ENCODE measurements around the gene C14orf119. TPM values are rescaled to one million over a fixed set of nuclear protein-coding genes. Genes with fewer than 3 reads are reported as not detected.

C14orf119 gene
- total RNA-seq, 1 experiment from 2014 or later, result 81.3 TPM

DNA sequence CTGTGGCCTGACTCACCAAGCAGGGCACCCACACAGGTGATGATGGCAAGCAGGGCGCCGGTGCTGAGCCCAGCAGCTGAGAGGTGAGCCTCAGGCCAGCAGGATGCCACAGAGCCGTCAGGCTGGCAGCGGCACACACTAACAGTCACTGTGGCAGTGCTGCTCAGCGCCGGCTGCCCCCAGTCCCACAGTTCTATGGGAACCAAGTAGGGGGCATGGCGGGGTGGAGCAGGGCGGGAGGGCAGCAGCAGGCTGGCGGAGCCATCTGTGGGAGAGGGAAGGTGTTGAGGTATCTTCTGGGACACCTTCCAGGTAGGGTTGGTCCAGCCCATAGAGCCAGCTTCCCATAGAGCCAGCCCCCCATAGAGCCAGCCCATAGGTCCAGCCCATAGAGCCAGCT is 46.3 kb upstream of the C14orf119 start (continued):
- TF ChIP-seq TCF7 (CRISPR knock-in tag; IDR thresholded peaks at IDR 0.05; ENCODE audit: low read depth), result no peak
- TF ChIP-seq ELF4 (CRISPR knock-in tag; IDR thresholded peaks at IDR 0.05; ENCODE audit: low read depth), result no peak
- no peak for TF ChIP-seq MXD4 (CRISPR knock-in tag; IDR thresholded peaks at IDR 0.05; ENCODE audit: borderline replicate concordance)
- TF ChIP-seq ZNF121 (CRISPR knock-in tag; IDR thresholded peaks at IDR 0.05), result no peak
- TF ChIP-seq, protein P1, sequence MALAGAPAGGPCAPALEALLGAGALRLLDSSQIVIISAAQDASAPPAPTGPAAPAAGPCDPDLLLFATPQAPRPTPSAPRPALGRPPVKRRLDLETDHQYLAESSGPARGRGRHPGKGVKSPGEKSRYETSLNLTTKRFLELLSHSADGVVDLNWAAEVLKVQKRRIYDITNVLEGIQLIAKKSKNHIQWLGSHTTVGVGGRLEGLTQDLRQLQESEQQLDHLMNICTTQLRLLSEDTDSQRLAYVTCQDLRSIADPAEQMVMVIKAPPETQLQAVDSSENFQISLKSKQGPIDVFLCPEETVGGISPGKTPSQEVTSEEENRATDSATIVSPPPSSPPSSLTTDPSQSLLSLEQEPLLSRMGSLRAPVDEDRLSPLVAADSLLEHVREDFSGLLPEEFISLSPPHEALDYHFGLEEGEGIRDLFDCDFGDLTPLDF (CRISPR knock-in tag; IDR thresholded peaks at IDR 0.05), result no peak
- no peak for TF ChIP-seq NR1H2 (CRISPR knock-in tag; IDR thresholded peaks at IDR 0.05)
- TF ChIP-seq, protein P2, sequence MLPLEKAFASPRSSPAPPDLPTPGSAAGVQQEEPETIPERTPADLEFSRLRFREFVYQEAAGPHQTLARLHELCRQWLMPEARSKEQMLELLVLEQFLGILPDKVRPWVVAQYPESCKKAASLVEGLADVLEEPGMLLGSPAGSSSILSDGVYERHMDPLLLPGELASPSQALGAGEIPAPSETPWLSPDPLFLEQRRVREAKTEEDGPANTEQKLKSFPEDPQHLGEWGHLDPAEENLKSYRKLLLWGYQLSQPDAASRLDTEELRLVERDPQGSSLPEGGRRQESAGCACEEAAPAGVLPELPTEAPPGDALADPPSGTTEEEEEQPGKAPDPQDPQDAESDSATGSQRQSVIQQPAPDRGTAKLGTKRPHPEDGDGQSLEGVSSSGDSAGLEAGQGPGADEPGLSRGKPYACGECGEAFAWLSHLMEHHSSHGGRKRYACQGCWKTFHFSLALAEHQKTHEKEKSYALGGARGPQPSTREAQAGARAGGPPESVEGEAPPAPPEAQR (CRISPR knock-in tag; IDR thresholded peaks at IDR 0.05), result no peak
- TF ChIP-seq, protein P3, sequence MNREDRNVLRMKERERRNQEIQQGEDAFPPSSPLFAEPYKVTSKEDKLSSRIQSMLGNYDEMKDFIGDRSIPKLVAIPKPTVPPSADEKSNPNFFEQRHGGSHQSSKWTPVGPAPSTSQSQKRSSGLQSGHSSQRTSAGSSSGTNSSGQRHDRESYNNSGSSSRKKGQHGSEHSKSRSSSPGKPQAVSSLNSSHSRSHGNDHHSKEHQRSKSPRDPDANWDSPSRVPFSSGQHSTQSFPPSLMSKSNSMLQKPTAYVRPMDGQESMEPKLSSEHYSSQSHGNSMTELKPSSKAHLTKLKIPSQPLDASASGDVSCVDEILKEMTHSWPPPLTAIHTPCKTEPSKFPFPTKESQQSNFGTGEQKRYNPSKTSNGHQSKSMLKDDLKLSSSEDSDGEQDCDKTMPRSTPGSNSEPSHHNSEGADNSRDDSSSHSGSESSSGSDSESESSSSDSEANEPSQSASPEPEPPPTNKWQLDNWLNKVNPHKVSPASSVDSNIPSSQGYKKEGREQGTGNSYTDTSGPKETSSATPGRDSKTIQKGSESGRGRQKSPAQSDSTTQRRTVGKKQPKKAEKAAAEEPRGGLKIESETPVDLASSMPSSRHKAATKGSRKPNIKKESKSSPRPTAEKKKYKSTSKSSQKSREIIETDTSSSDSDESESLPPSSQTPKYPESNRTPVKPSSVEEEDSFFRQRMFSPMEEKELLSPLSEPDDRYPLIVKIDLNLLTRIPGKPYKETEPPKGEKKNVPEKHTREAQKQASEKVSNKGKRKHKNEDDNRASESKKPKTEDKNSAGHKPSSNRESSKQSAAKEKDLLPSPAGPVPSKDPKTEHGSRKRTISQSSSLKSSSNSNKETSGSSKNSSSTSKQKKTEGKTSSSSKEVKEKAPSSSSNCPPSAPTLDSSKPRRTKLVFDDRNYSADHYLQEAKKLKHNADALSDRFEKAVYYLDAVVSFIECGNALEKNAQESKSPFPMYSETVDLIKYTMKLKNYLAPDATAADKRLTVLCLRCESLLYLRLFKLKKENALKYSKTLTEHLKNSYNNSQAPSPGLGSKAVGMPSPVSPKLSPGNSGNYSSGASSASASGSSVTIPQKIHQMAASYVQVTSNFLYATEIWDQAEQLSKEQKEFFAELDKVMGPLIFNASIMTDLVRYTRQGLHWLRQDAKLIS (CRISPR knock-in tag; IDR thresholded peaks at IDR 0.05; ENCODE audit: borderline replicate concordance), result no peak
- TF ChIP-seq NFATC4 (CRISPR knock-in tag; IDR thresholded peaks at IDR 0.05), result no peak
- TF ChIP-seq ZNF416 (CRISPR knock-in tag; IDR thresholded peaks at IDR 0.05), result no peak

DNA sequence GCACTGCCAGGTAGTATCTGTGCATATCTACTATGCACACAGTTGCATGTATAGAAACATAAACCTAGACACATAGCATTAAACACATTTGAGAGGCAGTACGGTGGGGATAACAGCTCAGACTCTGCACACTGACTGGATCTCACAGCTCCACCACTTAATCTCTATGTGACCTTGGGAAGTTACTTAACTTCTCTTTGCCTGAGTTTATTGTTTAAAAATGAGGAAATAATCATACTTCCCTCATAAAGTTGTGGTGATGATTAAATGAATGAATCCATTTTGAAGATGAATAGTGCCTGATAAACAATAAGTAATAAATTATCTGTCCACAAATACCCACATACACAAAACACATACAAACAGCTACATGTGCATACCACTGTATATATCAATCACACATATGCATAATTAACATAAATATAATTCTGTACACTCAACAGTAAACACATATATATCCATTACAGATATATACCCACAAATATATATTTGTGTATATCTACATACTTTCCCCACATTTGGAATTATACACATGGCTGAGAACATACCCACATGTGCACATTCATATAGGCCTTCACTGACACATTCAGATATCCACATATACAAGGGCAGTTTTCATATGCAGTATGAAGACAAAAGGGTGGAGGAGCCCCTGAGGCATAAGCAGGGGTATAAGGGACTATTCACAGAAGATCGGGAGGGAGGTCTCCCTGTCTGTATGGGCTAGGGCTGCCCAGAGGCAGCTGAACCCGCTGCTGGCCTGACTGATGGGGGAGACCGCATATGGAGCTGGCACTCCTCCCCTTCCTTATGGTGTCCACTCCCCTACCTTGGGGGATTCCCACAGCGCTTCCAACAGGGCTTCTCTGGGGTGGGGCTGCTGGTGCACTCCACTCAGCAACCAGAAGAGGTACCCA is 43.9 kb upstream of the C14orf119 start:
- DNase-seq (ENCODE audit: low spot score) (no peak), ATAC-seq (no peak)
- H3K36me3 Mint-ChIP-seq, result peaks cover 6% of the 10 kb centered on the region
- ChIA-PET POLR2A (interaction anchor here (0.5 to 1.1 kb wide), 4 partner anchors 18 to 74 kb away, joined by 3 to 4 read pairs (median 3); no protein-coding TSS in a partner anchor), CTCF (interaction anchor here (0.6 to 3.9 kb wide), 23 partner anchors 8 to 297 kb away, joined by 3 to 76 read pairs (median 5); partner anchors contain the start of genes AJUBA, PRMT5, PSMB11 and PSMB5)
- peaks cover 16% of the 10 kb centered on the region for H3K4me1 Mint-ChIP-seq
- peaks cover 3% of the 10 kb centered on the region; the same call in 1 of the 2 replicates for H3K27me3 Mint-ChIP-seq (ENCODE audit: low read depth)
- H3K4me3 Mint-ChIP-seq, result no peak overlapping the region
- no peak overlapping the region for H3K27ac Mint-ChIP-seq
- TF ChIP-seq, protein P4, sequence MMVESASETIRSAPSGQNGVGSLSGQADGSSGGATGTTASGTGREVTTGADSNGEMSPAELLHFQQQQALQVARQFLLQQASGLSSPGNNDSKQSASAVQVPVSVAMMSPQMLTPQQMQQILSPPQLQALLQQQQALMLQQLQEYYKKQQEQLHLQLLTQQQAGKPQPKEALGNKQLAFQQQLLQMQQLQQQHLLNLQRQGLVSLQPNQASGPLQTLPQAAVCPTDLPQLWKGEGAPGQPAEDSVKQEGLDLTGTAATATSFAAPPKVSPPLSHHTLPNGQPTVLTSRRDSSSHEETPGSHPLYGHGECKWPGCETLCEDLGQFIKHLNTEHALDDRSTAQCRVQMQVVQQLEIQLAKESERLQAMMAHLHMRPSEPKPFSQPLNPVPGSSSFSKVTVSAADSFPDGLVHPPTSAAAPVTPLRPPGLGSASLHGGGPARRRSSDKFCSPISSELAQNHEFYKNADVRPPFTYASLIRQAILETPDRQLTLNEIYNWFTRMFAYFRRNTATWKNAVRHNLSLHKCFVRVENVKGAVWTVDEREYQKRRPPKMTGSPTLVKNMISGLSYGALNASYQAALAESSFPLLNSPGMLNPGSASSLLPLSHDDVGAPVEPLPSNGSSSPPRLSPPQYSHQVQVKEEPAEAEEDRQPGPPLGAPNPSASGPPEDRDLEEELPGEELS (CRISPR knock-in tag; IDR thresholded peaks at IDR 0.05), result no peak
- no peak for TF ChIP-seq RORB (CRISPR knock-in tag; IDR thresholded peaks at IDR 0.05)
- TF ChIP-seq, protein P5, sequence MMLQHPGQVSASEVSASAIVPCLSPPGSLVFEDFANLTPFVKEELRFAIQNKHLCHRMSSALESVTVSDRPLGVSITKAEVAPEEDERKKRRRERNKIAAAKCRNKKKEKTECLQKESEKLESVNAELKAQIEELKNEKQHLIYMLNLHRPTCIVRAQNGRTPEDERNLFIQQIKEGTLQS (CRISPR knock-in tag; conservative IDR thresholded peaks at IDR 0.05), result no peak
- no peak for TF ChIP-seq NFYB (CRISPR knock-in tag; conservative IDR thresholded peaks at IDR 0.05; ENCODE audit: low read depth)
- TF ChIP-seq, protein P6, sequence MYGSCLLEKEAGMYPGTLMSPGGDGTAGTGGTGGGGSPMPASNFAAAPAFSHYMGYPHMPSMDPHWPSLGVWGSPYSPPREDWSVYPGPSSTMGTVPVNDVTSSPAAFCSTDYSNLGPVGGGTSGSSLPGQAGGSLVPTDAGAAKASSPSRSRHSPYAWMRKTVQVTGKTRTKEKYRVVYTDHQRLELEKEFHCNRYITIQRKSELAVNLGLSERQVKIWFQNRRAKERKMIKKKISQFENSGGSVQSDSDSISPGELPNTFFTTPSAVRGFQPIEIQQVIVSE (CRISPR knock-in tag; IDR thresholded peaks at IDR 0.05; ENCODE audit: borderline replicate concordance), result no peak
- TF ChIP-seq, protein P7, sequence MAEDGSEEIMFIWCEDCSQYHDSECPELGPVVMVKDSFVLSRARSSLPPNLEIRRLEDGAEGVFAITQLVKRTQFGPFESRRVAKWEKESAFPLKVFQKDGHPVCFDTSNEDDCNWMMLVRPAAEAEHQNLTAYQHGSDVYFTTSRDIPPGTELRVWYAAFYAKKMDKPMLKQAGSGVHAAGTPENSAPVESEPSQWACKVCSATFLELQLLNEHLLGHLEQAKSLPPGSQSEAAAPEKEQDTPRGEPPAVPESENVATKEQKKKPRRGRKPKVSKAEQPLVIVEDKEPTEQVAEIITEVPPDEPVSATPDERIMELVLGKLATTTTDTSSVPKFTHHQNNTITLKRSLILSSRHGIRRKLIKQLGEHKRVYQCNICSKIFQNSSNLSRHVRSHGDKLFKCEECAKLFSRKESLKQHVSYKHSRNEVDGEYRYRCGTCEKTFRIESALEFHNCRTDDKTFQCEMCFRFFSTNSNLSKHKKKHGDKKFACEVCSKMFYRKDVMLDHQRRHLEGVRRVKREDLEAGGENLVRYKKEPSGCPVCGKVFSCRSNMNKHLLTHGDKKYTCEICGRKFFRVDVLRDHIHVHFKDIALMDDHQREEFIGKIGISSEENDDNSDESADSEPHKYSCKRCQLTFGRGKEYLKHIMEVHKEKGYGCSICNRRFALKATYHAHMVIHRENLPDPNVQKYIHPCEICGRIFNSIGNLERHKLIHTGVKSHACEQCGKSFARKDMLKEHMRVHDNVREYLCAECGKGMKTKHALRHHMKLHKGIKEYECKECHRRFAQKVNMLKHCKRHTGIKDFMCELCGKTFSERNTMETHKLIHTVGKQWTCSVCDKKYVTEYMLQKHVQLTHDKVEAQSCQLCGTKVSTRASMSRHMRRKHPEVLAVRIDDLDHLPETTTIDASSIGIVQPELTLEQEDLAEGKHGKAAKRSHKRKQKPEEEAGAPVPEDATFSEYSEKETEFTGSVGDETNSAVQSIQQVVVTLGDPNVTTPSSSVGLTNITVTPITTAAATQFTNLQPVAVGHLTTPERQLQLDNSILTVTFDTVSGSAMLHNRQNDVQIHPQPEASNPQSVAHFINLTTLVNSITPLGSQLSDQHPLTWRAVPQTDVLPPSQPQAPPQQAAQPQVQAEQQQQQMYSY (CRISPR knock-in tag; IDR thresholded peaks at IDR 0.05), result no peak
- TF ChIP-seq CREB1 (CRISPR knock-in tag; IDR thresholded peaks at IDR 0.05), result no peak
- TF ChIP-seq IRF2 (CRISPR knock-in tag; IDR thresholded peaks at IDR 0.05; ENCODE audit: borderline replicate concordance, low read depth), result no peak
- H3K9me3 Mint-ChIP-seq, result no peaks in the 10 kb centered on the region

Data from WTC11 (cell line).